Measurements from ENCODE around the gene SLC13A1. TPM values are rescaled to one million over a fixed set of nuclear protein-coding genes. Genes with fewer than 3 reads are reported as not detected.
"Not testable (repeated sequence)": the region's sequence is repeated elsewhere in the genome, so short reads cannot be mapped to it uniquely, and the experiment has no call there.

SLC13A1 gene
- polyA plus RNA-seq, 1 donor, result 1.7 TPM

- Histone ChIP-seq H3K4me3 (ENCODE audit: low read length) (no peak overlapping the region), H3K27ac (ENCODE audit: low read length) (no peak overlapping the region), H3K36me3 (ENCODE audit: control insufficient read depth, insufficient read depth, low read length) (no peaks in the 10 kb centered on the region), H3K27me3 (ENCODE audit: control insufficient read depth, insufficient read depth, low read length) (no peaks in the 10 kb centered on the region), H3K4me1 (ENCODE audit: control insufficient read depth, insufficient read depth, low read length) (no peaks in the 10 kb centered on the region), H3K9me3 (ENCODE audit: control insufficient read depth, low read depth, low read length) (no peaks in the 10 kb centered on the region)
- WGBS (ENCODE audit: insufficient coverage, low lambda C conversion rate), result 100% methylated on average over 1 of the region's 1 CpG
- no peak for DNase-seq
Measured at GRCh38 chr7:123096434-123096833, 103.3 kb downstream of the SLC13A1 start.

GRCh38 chr7:123090456-123090855 lies 109.3 kb downstream of the SLC13A1 start:
- Histone ChIP-seq H3K4me1 (ENCODE audit: control insufficient read depth, insufficient read depth, low read length) (no peaks in the 10 kb centered on the region), H3K9me3 (ENCODE audit: control insufficient read depth, low read depth, low read length) (no peaks in the 10 kb centered on the region), H3K27me3 (ENCODE audit: control insufficient read depth, insufficient read depth, low read length) (no peaks in the 10 kb centered on the region), H3K4me3 (ENCODE audit: low read length) (no peak overlapping the region), H3K36me3 (ENCODE audit: control insufficient read depth, insufficient read depth, low read length) (no peaks in the 10 kb centered on the region), H3K27ac (ENCODE audit: low read length) (no peak overlapping the region)
- 86% methylated on average over 1 of the region's 2 CpGs for WGBS (ENCODE audit: insufficient coverage, low lambda C conversion rate)
- DNase-seq, result no peak

GRCh38 chr7:123086910-123087309 lies 112.9 kb downstream of the SLC13A1 start:
- no CpG with 5 or more reads among the region's 1 CpG for WGBS (ENCODE audit: insufficient coverage, low lambda C conversion rate)
- not testable (repeated sequence) for H3K9me3 ChIP-seq (ENCODE audit: control insufficient read depth, low read depth, low read length); H3K27ac ChIP-seq (ENCODE audit: low read length); H3K4me1 ChIP-seq (ENCODE audit: control insufficient read depth, insufficient read depth, low read length); DNase-seq; H3K27me3 ChIP-seq (ENCODE audit: control insufficient read depth, insufficient read depth, low read length); H3K4me3 ChIP-seq (ENCODE audit: low read length); H3K36me3 ChIP-seq (ENCODE audit: control insufficient read depth, insufficient read depth, low read length)

GRCh38 chr7:123084861-123085260 lies 114.9 kb downstream of the SLC13A1 start:
- not testable (repeated sequence) for H3K36me3 ChIP-seq (ENCODE audit: control insufficient read depth, insufficient read depth, low read length); H3K4me3 ChIP-seq (ENCODE audit: low read length); H3K27me3 ChIP-seq (ENCODE audit: control insufficient read depth, insufficient read depth, low read length); DNase-seq; H3K27ac ChIP-seq (ENCODE audit: low read length); H3K9me3 ChIP-seq (ENCODE audit: control insufficient read depth, low read depth, low read length); H3K4me1 ChIP-seq (ENCODE audit: control insufficient read depth, insufficient read depth, low read length)
- WGBS (ENCODE audit: insufficient coverage, low lambda C conversion rate), result no CpG with 5 or more reads among the region's 9 CpGs

GRCh38 chr7:123079021-123079420 lies 120.7 kb downstream of the SLC13A1 start:
- Histone ChIP-seq H3K36me3 (ENCODE audit: control insufficient read depth, insufficient read depth, low read length) (no peaks in the 10 kb centered on the region), H3K4me1 (ENCODE audit: control insufficient read depth, insufficient read depth, low read length) (no peaks in the 10 kb centered on the region), H3K4me3 (ENCODE audit: low read length) (no peak overlapping the region), H3K27me3 (ENCODE audit: control insufficient read depth, insufficient read depth, low read length) (no peaks in the 10 kb centered on the region), H3K9me3 (ENCODE audit: control insufficient read depth, low read depth, low read length) (no peaks in the 10 kb centered on the region), H3K27ac (ENCODE audit: low read length) (no peak overlapping the region)
- WGBS (ENCODE audit: insufficient coverage, low lambda C conversion rate), result no CpG with 5 or more reads among the region's 1 CpG
- no peak for DNase-seq

- Histone ChIP-seq H3K27me3 (ENCODE audit: control insufficient read depth, insufficient read depth, low read length) (no peaks in the 10 kb centered on the region), H3K4me3 (ENCODE audit: low read length) (no peak overlapping the region), H3K27ac (ENCODE audit: low read length) (no peak overlapping the region), H3K4me1 (ENCODE audit: control insufficient read depth, insufficient read depth, low read length) (no peaks in the 10 kb centered on the region), H3K36me3 (ENCODE audit: control insufficient read depth, insufficient read depth, low read length) (no peaks in the 10 kb centered on the region), H3K9me3 (ENCODE audit: control insufficient read depth, low read depth, low read length) (no peaks in the 10 kb centered on the region)
- WGBS (ENCODE audit: insufficient coverage, low lambda C conversion rate), result no CpG with 5 or more reads among the region's 4 CpGs
- DNase-seq, result no peak
Measured at GRCh38 chr7:123075838-123076467, 123.8 kb downstream of the SLC13A1 start.

GRCh38 chr7:123070702-123071286 lies 129.0 kb downstream of the SLC13A1 start:
- Histone ChIP-seq H3K27ac (ENCODE audit: low read length) (no peak overlapping the region), H3K9me3 (ENCODE audit: control insufficient read depth, low read depth, low read length) (no peaks in the 10 kb centered on the region), H3K27me3 (ENCODE audit: control insufficient read depth, insufficient read depth, low read length) (no peaks in the 10 kb centered on the region), H3K4me3 (ENCODE audit: low read length) (no peak overlapping the region), H3K36me3 (ENCODE audit: control insufficient read depth, insufficient read depth, low read length) (no peaks in the 10 kb centered on the region), H3K4me1 (ENCODE audit: control insufficient read depth, insufficient read depth, low read length) (no peaks in the 10 kb centered on the region)
- peak in 1 of 2 donors; percentile 1 for DNase-seq
- WGBS (ENCODE audit: insufficient coverage, low lambda C conversion rate), result 100% methylated on average over 1 of the region's 5 CpGs

GRCh38 chr7:123067814-123068213 lies 132.0 kb downstream of the SLC13A1 start:
- no peaks in the 10 kb centered on the region for H3K4me1 ChIP-seq (ENCODE audit: control insufficient read depth, insufficient read depth, low read length)
- no peaks in the 10 kb centered on the region for H3K27me3 ChIP-seq (ENCODE audit: control insufficient read depth, insufficient read depth, low read length)
- DNase-seq, result no peak
- no peaks in the 10 kb centered on the region for H3K9me3 ChIP-seq (ENCODE audit: control insufficient read depth, low read depth, low read length)
- WGBS (ENCODE audit: insufficient coverage, low lambda C conversion rate), result no CpG with 5 or more reads among the region's 3 CpGs
- no peak overlapping the region for H3K27ac ChIP-seq (ENCODE audit: low read length)
- H3K4me3 ChIP-seq (ENCODE audit: low read length), result no peak overlapping the region
- no peaks in the 10 kb centered on the region for H3K36me3 ChIP-seq (ENCODE audit: control insufficient read depth, insufficient read depth, low read length)

Other genes with a start within 250 kb of the SLC13A1 start
- not detected for gene TAS2R16, start 204.3 kb downstream of the SLC13A1 start, polyA plus RNA-seq